GM18526 (cell line): Measurements from ENCODE around the gene BRD8.

Experiments
- POLR2A ChIP-seq: IDR thresholded peaks from 3 replicates; pipeline ENCODE4 v1.6.1; 2011; ENCODE audit not compliant: insufficient read length; ENCODE audit errors: extremely low read depth

BRD8 gene

DNA sequence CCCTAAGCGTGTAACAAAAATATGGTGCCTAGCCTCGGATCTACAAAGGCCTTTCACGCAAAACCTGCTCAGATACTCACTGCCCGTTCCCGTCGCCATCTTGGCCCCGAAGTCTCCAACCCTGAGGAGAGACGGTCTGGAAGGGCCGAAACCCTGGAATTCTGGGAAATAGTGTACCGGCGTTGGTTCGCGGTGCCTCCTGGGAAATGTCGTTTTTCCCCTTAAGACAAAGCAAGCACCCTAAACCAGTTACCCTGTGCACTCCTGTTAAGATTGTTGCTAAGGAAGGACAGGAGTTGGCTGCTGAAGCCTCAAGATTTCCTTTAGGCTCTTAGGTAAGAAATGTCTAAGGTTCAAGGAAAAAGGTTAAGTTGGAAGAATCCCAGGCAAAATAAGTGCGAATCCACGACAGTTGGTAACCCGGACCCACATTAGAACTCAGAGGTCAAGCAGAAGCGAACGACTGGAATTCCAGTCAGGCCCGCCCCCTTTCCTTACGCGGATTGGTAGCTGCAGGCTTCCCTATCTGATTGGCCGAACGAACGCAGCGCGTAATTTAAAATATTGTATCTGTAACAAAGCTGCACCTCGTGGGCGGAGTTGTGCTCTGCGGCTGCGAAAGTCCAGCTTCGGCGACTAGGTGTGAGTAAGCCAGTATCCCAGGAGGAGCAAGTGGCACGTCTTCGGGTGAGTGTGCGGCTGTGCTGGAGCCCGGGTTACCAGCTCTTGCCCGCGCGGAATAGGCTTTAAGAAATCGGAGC, at the start of gene BRD8, which contains the start of gene KIF20A:
Gene BRD8 (minus strand): TSS at position 115 of the 761 bp plus-strand sequence. CDS start 16 bp downstream, at position 99.
Gene KIF20A (plus strand): TSS at position 597 of the 761 bp plus-strand sequence. CDS start 569 bp downstream, outside the sequence.
- peak; percentile 78 for TF ChIP-seq POLR2A

DNA sequence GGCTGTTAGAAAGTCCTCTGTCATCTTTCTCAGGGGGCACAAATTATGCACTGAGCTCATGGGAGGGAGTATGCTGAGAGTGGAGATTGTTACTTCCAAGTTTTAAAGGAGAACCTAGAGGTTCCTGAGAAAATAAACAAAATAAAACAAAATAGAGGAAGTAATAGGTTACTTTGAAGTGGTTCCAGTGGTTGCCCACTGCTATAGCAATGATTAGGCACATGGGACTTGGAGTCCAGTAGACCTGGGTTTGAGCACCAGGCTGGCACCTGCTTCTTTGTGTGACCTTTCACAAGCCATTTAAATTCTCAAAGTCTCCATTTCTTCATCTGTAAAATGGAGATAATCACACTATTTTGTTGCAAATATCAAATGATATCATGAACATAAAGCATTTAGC, 48.5 kb upstream of the BRD8 start:
- no peak for TF ChIP-seq POLR2A

DNA sequence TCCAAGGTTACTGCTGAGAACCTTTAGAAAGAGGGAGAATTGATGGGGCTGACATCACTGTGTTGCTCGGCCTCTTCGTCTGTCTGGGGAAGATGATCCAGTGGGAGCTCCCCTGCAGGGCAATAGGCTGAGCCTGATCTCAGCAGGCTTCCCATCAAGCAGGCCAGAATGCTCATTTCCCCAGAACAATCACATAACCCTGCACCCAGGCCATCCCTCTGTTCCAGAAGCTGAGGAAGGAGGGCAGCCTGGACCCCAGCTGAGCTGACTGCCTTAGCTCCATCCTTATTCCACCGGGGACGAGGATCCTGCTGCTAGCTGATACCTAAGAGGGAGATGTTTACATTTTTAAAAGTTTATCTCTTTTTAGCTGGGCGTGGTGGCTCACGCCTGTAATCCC, 46.3 kb upstream of the BRD8 start:
- no peak for TF ChIP-seq POLR2A

DNA sequence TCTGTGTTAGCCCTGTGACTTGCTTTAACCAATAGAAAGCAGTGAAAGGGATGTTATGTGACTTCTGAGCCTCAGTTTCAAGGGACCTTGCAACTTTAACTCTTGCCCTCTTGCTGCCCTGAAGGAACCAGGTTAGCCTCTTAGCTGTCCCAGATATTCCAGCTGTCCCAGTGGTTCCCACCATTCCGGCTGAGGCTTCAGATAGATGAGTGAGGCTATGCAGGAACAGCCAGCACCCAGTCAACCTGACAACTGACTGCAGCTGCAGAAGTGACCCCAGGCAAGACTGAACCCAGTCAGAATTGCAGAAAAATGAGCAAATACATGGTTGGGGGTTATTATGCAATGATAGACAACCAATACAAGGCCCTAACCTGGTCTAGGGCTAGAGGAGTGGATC, 45.1 kb upstream of the BRD8 start:
- no peak for TF ChIP-seq POLR2A

DNA sequence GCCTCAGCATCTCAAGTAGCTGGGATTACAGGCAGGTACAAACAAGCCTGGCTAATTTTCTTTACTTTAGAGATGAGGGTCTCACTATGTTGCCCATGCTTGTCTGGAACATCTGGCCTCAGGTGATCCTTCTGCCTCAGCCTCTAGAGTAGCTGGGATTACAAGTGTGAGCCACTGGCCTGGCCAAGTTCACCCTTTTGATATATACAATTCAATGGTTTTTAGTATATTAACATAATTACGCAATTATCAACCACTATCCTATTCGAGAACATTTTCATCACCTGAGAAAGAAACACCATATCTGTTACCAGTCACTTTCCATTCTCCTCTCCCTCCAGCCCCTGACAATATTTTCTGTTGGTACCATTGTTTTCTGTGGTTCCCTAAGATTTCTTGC, 38.4 kb upstream of the BRD8 start:
- no peak for TF ChIP-seq POLR2A

DNA sequence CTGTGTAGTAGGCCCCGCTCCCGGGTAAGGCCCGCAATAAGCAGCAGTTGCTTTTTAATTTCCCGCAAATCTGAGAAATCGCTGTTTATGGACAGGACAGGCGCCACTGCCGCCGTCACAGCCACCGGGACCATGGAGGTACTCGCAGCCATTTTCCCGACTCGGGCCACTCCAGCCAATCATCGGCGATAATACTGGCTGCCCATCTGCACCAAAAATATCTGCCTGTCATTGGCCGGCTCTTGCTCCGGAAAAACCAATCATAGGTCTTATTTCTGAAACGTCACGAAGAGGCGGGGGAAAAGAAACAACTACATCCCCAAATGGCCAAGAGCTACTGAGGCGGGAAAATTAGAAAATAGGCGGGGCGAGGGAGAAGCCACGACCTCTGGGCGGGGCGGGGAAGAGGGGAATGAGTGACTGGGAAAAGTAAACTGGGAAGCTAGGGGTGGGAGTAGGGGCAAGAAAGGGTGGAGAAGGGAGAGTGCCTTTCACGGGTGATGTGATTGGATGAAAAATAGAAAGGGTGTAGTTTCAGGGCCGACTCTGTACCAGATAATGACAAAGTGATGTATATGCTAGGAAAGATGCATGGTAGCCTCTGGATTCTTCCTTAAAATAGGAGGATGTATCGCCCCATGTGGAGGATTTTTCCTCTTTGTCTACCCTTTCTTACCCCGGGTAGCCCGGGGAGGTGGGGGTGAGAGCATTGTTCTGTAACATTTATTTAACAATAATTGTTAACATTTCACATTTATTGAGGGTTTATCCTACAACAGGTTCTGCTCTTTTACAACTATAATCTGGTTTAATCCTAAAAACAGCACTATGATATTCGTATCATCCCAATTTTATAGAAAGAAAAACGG, 35.0 kb upstream of the BRD8 start, which contains the start of gene CDC23:
Gene CDC23 (minus strand): TSS at position 163 of the 869 bp plus-strand sequence. CDS start 11 bp downstream, at position 152.
- TF ChIP-seq POLR2A = peak; percentile 81

DNA sequence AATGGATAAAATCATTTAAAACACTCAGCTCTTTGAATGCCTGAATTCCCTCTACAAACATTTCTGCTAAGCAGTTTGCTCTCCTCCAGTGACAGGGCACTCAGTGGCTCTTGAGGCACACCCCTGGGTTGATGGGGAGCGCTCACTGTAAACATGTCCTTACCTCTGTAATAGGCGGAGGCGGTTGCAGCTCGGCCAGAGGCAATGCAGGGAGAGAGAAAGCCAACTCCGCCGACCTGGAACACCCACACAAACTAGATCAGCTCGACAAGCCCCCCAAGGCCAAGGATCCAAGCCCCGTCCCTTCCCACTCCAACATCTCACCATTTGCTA, 34.4 kb upstream of the BRD8 start:
- TF ChIP-seq POLR2A = no peak

DNA sequence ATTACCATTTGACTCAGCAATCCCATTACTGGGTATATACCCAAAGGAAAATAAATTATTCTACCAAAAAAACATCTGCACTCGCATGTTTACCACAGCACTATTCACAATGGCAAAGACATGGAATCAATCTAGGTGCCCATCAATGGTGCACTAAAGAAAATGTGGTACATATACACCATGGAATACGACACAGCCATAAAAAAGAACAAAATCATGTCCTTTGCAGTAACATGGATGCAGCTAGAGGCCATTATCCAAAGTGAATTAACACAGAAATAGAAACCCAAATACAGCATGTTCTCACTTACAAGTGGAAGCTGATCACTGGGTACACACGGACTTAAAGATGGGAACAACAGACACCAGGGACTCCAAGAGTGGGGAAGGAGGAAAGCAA, 32.6 kb upstream of the BRD8 start:
- no peak for TF ChIP-seq POLR2A

- TF ChIP-seq POLR2A = no peak
These were observed 14.4 kb upstream of the BRD8 start for GRCh38 chr5:138192826-138193225.

DNA sequence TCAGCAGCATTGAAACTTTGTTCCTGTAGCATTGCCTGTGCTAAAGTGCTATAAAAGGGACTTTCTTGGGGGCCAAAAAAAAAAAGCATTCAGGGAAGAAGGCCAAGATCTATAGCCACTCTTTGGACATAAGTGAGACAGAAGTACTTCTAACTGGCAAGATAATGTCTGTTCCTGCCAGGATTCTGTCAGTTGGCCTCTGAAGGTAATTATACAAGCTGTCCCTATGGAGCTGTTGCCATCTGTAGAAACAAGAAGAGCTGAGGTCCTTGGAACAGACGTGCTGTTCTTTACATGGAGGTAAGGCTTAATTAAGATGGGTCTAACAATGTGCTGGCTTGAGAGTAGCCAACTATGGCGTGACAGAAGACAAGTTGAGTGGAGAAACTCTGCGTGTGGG, 10.2 kb upstream of the BRD8 start:
- no peak for TF ChIP-seq POLR2A

DNA sequence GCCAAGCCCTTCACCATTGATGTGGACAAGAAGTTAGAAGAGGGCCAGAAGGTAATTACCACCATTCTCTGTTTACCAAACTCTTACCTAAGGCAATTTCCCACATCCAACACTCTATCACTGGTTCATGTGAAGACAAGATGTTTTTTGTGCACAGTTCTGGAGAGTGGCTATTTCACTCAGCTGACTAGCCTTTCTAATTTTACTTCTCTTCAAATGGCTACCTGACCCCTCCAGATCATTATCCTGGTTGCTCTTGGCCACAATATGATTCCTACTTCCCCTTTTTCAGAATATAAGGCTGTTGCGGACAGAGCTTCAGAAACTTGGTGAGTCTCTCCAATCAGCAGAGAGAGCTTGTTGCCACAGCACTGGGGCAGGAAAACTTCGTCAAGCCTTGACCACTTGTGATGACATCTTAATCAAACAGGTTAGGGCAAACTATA, 7.6 kb upstream of the BRD8 start:
- no peak for TF ChIP-seq POLR2A

DNA sequence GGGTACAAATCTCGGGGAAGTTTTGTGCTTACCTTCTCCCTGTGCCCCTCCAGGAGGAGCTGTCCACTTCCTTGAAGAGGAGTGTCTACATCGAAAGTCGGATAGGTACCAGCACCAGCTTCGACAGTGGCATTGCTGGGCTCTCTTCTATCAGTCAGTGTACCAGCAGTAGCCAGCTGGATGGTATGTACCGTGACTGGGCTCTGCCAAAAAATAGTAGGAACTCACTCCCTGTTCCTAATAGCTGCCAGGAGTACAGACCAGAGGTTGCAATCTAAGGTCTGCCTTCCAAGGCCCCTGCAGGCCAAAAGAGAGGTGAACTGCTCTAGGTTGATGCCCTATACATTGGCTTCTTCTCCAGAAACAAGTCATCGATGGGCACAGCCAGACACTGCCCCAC, 4.4 kb upstream of the BRD8 start:
- no peak for TF ChIP-seq POLR2A

GRCh38 chr5:138180841-138181240, 2.4 kb upstream of the BRD8 start:
- no peak for TF ChIP-seq POLR2A

DNA sequence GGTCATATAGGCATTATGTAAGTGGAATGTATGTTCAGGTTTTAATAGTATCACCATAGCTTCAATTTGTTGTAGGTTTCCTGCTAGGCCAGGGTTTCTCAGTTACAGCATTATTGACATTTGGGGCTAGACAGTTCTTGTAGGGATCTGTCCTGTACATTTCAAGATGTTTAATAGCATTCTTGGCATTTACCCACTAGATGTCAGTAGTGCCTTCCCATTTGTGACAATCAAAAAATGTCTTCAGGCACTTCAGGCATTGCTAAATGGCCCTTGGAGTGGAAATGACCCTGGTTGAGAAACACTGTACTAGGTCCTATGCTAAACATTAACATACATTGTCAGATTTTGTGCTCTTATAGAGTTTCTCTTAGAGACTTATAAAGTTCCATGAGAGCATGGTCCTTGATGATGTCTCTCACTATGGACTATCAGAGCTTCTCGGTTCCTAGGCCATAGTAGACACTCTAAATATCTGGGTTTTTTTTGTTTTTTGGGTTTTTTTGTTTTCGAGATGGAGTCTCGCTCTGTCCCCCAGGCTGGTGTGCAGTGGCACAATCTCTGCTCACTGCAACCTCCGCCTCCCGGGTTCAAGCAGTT, 1.9 kb upstream of the BRD8 start:
- no peak for TF ChIP-seq POLR2A

- no peak for TF ChIP-seq POLR2A
These were observed 937 bp upstream of the BRD8 start for GRCh38 chr5:138179277-138179857.
